ENCODE results near the gene AFP.

The AFP gene

DNA sequence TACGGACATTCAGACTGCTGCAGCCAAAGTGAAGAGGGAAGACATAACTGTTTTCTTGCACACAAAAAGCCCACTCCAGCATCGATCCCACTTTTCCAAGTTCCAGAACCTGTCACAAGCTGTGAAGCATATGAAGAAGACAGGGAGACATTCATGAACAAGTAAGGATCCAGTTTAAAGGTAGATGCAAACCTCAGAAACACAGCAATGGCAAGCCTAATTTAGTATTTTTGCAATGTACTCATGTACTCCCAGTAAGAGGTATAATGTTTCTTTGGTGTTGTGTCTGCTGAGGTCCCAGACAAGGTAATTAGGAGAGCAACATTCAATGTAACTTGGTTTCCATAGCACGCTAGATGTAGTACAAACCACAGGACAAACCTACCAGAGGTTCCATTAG is 4.6 kb downstream of the AFP start:
- no peaks in the 10 kb centered on the region for H3K27me3 ChIP-seq (ENCODE audit: control insufficient read depth, insufficient read depth, low read length)
- no peaks in the 10 kb centered on the region for H3K36me3 ChIP-seq (ENCODE audit: insufficient read depth, low read length)
- H3K4me2 ChIP-seq (ENCODE audit: low read length): no peak overlapping the region
- H3K4me3 ChIP-seq (ENCODE audit: low read length): no peak overlapping the region
- no peaks in the 10 kb centered on the region for H3K4me1 ChIP-seq (ENCODE audit: control insufficient read depth, insufficient read depth, low read length)
- no peaks in the 10 kb centered on the region for H3K9me3 ChIP-seq (replicated peaks; ENCODE audit: low read length)
- H3K9ac ChIP-seq (ENCODE audit: low read depth, low read length): no peak overlapping the region

GRCh38 chr4:73442275-73442674 is 6.3 kb downstream of the AFP start:
- no peak overlapping the region for H3K9ac ChIP-seq (ENCODE audit: low read depth, low read length)
- H3K9me3 ChIP-seq (replicated peaks; ENCODE audit: low read length): no peaks in the 10 kb centered on the region
- H3K4me3 ChIP-seq (ENCODE audit: low read length): no peak overlapping the region
- H3K4me1 ChIP-seq (ENCODE audit: control insufficient read depth, insufficient read depth, low read length): no peaks in the 10 kb centered on the region
- H3K4me2 ChIP-seq (ENCODE audit: low read length): peak overlapping the region; percentile 18
- no peaks in the 10 kb centered on the region for H3K36me3 ChIP-seq (ENCODE audit: insufficient read depth, low read length)
- no peaks in the 10 kb centered on the region for H3K27me3 ChIP-seq (ENCODE audit: control insufficient read depth, insufficient read depth, low read length)

GRCh38 chr4:73443224-73443623 is 7.2 kb downstream of the AFP start:
- Histone ChIP-seq H3K27me3 (ENCODE audit: control insufficient read depth, insufficient read depth, low read length) (no peaks in the 10 kb centered on the region), H3K4me2 (ENCODE audit: low read length) (no peak overlapping the region), H3K9ac (ENCODE audit: low read depth, low read length) (no peak overlapping the region), H3K4me1 (ENCODE audit: control insufficient read depth, insufficient read depth, low read length) (no peaks in the 10 kb centered on the region), H3K9me3 (replicated peaks; ENCODE audit: low read length) (no peaks in the 10 kb centered on the region), H3K4me3 (ENCODE audit: low read length) (no peak overlapping the region), H3K36me3 (ENCODE audit: insufficient read depth, low read length) (no peaks in the 10 kb centered on the region)

GRCh38 chr4:73445383-73446335 is 9.6 kb downstream of the AFP start:
- no peak overlapping the region for H3K4me3 ChIP-seq (ENCODE audit: low read length)
- H3K4me2 ChIP-seq (ENCODE audit: low read length): no peak overlapping the region
- H3K36me3 ChIP-seq (ENCODE audit: insufficient read depth, low read length): no peaks in the 10 kb centered on the region
- no peak overlapping the region for H3K9ac ChIP-seq (ENCODE audit: low read depth, low read length)
- H3K9me3 ChIP-seq (replicated peaks; ENCODE audit: low read length): no peaks in the 10 kb centered on the region
- no peaks in the 10 kb centered on the region for H3K27me3 ChIP-seq (ENCODE audit: control insufficient read depth, insufficient read depth, low read length)
- peaks cover 11% of the 10 kb centered on the region for H3K4me1 ChIP-seq (ENCODE audit: control insufficient read depth, insufficient read depth, low read length)

DNA sequence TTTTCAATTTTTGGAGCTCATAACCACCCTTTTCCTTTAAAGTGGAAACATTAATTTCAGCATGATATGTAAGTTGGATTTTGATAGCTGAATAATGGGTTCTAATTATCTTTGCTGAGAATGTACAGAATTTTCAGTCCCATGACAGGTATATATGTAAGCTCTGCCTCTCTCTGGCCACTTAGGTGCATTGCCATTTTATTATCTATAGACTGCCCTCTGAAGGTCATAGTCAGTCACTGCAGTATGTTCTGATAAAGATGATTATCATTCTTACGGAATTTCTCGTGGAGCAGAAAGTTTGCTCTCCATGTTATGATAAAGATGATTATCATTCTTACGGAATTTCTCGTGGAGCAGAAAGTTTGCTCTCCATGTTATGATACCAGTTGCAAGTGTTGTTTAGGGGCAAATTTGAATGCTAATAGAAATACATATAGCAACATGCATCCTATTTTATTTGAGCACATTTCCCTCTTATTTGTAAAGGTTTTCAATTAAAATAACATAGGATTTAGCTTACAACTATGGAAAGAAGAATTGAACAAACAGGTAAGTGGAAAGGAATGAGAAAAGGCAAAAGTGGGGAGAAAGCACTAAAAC is 10.4 kb downstream of the AFP start:
- no peaks in the 10 kb centered on the region for H3K36me3 ChIP-seq (ENCODE audit: insufficient read depth, low read length)
- no peak overlapping the region for H3K4me2 ChIP-seq (ENCODE audit: low read length)
- H3K4me1 ChIP-seq (ENCODE audit: control insufficient read depth, insufficient read depth, low read length): peaks cover 19% of the 10 kb centered on the region
- no peaks in the 10 kb centered on the region for H3K9me3 ChIP-seq (replicated peaks; ENCODE audit: low read length)
- no peaks in the 10 kb centered on the region for H3K27me3 ChIP-seq (ENCODE audit: control insufficient read depth, insufficient read depth, low read length)
- H3K9ac ChIP-seq (ENCODE audit: low read depth, low read length): no peak overlapping the region
- H3K4me3 ChIP-seq (ENCODE audit: low read length): no peak overlapping the region

GRCh38 chr4:73447671-73448070 is 11.7 kb downstream of the AFP start:
- no peak overlapping the region for H3K4me3 ChIP-seq (ENCODE audit: low read length)
- no peak overlapping the region for H3K4me2 ChIP-seq (ENCODE audit: low read length)
- no peaks in the 10 kb centered on the region for H3K9me3 ChIP-seq (replicated peaks; ENCODE audit: low read length)
- H3K9ac ChIP-seq (ENCODE audit: low read depth, low read length): no peak overlapping the region
- no peaks in the 10 kb centered on the region for H3K27me3 ChIP-seq (ENCODE audit: control insufficient read depth, insufficient read depth, low read length)
- no peaks in the 10 kb centered on the region for H3K36me3 ChIP-seq (ENCODE audit: insufficient read depth, low read length)
- H3K4me1 ChIP-seq (ENCODE audit: control insufficient read depth, insufficient read depth, low read length): peaks cover 24% of the 10 kb centered on the region

DNA sequence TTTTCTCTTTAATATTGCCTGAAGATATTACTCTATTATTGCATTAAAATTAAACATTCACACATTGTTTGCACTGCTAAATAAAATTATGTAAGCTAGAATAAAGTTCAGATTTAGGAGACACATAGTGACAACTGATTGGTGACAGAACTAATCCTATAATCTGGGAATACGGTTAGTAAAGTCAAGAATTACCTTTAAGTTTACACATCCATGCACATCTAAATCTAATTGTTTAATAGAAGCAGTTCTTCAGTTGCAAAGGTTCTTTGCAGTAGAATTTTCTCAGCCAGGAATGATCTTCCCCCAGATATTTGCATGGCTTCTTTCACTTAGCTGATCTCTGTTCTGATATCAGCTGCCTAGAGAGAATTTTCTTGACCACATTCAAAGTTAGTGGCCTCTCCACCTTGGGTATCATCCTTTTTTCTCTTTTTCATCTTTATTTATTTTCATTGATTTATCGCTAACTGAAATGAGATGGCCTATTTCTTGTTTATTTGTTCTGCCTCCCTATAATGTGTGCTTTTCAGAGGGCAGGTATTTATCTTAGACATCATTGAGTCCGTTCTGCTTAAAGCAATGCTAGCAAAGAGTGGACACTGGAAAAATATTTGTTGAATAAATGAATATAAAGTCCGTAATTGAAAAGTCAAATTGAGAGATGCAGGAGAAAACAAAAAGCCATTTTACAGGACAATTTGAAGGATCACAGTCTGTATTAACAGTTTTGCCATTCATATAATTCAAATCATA is 12.6 kb downstream of the AFP start:
- no peak overlapping the region for H3K4me2 ChIP-seq (ENCODE audit: low read length)
- H3K9ac ChIP-seq (ENCODE audit: low read depth, low read length): no peak overlapping the region

GRCh38 chr4:73450398-73451004 is 14.5 kb downstream of the AFP start:
- H3K4me2 ChIP-seq (ENCODE audit: low read length): peak overlapping the region; percentile 76
- H3K4me3 ChIP-seq (ENCODE audit: low read length): peak overlapping the region; percentile 56
- no peaks in the 10 kb centered on the region for H3K27me3 ChIP-seq (ENCODE audit: control insufficient read depth, insufficient read depth, low read length)
- peak overlapping the region; percentile 63 for H3K9ac ChIP-seq (ENCODE audit: low read depth, low read length)
- H3K36me3 ChIP-seq (ENCODE audit: insufficient read depth, low read length): no peaks in the 10 kb centered on the region
- peaks cover 24% of the 10 kb centered on the region for H3K4me1 ChIP-seq (ENCODE audit: control insufficient read depth, insufficient read depth, low read length)
- no peaks in the 10 kb centered on the region for H3K9me3 ChIP-seq (replicated peaks; ENCODE audit: low read length)

More for the DNA sequence above, 12.6 kb downstream of the AFP start:
- H3K36me3 ChIP-seq (ENCODE audit: insufficient read depth, low read length): no peaks in the 10 kb centered on the region
- H3K4me1 ChIP-seq (ENCODE audit: control insufficient read depth, insufficient read depth, low read length): peaks cover 24% of the 10 kb centered on the region
- no peak overlapping the region for H3K4me3 ChIP-seq (ENCODE audit: low read length)
- H3K9me3 ChIP-seq (replicated peaks; ENCODE audit: low read length): no peaks in the 10 kb centered on the region
- H3K27me3 ChIP-seq (ENCODE audit: control insufficient read depth, insufficient read depth, low read length): no peaks in the 10 kb centered on the region

DNA sequence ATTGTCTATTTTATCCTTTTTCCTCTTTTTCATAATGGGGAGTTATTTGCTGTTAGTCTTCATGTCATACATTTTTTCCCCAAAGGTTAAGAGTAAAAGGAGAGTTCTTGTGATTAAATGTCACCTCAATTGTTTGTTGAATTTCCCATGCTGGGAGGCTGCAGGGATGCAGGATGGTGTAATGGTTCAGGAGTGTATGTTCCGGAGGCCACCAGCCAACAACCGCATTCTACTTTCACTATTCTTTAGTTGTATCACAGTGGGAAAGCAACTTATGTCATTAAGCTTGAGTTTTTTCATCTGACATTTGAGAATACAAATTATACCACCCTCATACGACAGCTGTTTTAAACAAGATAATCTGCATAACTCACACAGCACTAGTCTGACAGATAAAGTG is 15.4 kb downstream of the AFP start:
- no peaks in the 10 kb centered on the region for H3K27me3 ChIP-seq (ENCODE audit: control insufficient read depth, insufficient read depth, low read length)
- H3K4me1 ChIP-seq (ENCODE audit: control insufficient read depth, insufficient read depth, low read length): peaks cover 24% of the 10 kb centered on the region
- no peaks in the 10 kb centered on the region for H3K36me3 ChIP-seq (ENCODE audit: insufficient read depth, low read length)
- H3K4me3 ChIP-seq (ENCODE audit: low read length): no peak overlapping the region
- H3K4me2 ChIP-seq (ENCODE audit: low read length): peak overlapping the region; percentile 76
- H3K9me3 ChIP-seq (replicated peaks; ENCODE audit: low read length): no peaks in the 10 kb centered on the region
- peak overlapping the region; percentile 5 for H3K9ac ChIP-seq (ENCODE audit: low read depth, low read length)

GRCh38 chr4:73451981-73452747 is 16.1 kb downstream of the AFP start:
- Histone ChIP-seq H3K9me3 (replicated peaks; ENCODE audit: low read length) (no peaks in the 10 kb centered on the region), H3K9ac (ENCODE audit: low read depth, low read length) (no peak overlapping the region), H3K4me1 (ENCODE audit: control insufficient read depth, insufficient read depth, low read length) (peaks cover 24% of the 10 kb centered on the region), H3K27me3 (ENCODE audit: control insufficient read depth, insufficient read depth, low read length) (no peaks in the 10 kb centered on the region), H3K4me2 (ENCODE audit: low read length) (no peak overlapping the region), H3K4me3 (ENCODE audit: low read length) (no peak overlapping the region), H3K36me3 (ENCODE audit: insufficient read depth, low read length) (no peaks in the 10 kb centered on the region)
